Loucy (cell line): ENCODE results near the gene C12orf75.
"Not testable (repeated sequence)": the region's sequence is repeated elsewhere in the genome, so short reads cannot be mapped to it uniquely, and the experiment has no call there.

Source experiments
- CTCF ChIP-seq: fragments of 200-600 bp; sonication (generic); conservative IDR thresholded peaks from 2 replicates; pipeline ENCODE4 v1.5.1; 2014; ENCODE audit warnings: mild to moderate bottlenecking, antibody characterized with exemption, low read length
- EZH2phosphoT487 ChIP-seq: fragments of 200-600 bp; IDR thresholded peaks from 2 replicates; pipeline ENCODE4 v1.6.1; 2018; ENCODE audit warnings: antibody characterized with exemption, mild to moderate bottlenecking, moderate library complexity, borderline replicate concordance

GRCh38 chr12:105304626-105305025 is 25.9 kb upstream of the C12orf75 start:
- not testable (repeated sequence) for TF ChIP-seq CTCF, EZH2phosphoT487
